GM12878 (cell line): ENCODE results near the gene ADPRS. TPM values are rescaled to one million over a fixed set of nuclear protein-coding genes. Genes with fewer than 3 reads are reported as not detected.

Experiments used
- ATAC-seq: fragments of 200-7000 bp; cut with Tn5 transposase; 3 replicates; pipeline ENCODE4 v1.9.1; 2020; ENCODE audit warnings: mild to moderate bottlenecking, moderate library complexity
- BruUV-seq: library from RNA; stranded (reverse); fragments of 400-500 nt; replicated peaks from 2 replicates; lab custom pipeline; 2021; lab: Mats Ljungman, UMichigan
- CTCF ChIA-PET: fragments of 300-600 bp; sonication (Branson Sonifier 250); formaldehyde crosslinking; extraction: SDS; loops from one replicate; lab custom pipeline; 2021; ENCODE audit warnings: inconsistent platforms; lab: Yijun Ruan, JAX
- POLR2A ChIA-PET: fragments of 350-600 bp; formaldehyde crosslinking; extraction: SDS; loops from one replicate; lab custom pipeline; 2021; ENCODE audit warnings: inconsistent platforms; lab: Charles Lee
- RAD21 ChIA-PET: fragments of 300-600 bp; sonication (Branson Sonifier 250); formaldehyde crosslinking; loops from one replicate; lab custom pipeline; 2023; ENCODE audit warnings: antibody characterized with exemption; ENCODE audit not compliant: unreplicated experiment; lab: Charles Lee
- SMC1A ChIA-PET: fragments of 300-600 bp; sonication (Branson Sonifier 250); formaldehyde crosslinking; loops from one replicate; lab custom pipeline; 2023; ENCODE audit not compliant: unreplicated experiment, uncharacterized antibody; lab: Charles Lee
- DNase-seq: peaks from one replicate; pipeline ENCODE4 v3.0.0-alpha.2; 2011; ENCODE audit warnings: low read depth, low spot score
- FAIRE-seq: peaks from 3 replicates; lab custom pipeline; 2011; peaks lifted over from hg19 to GRCh38; lab: Jason Lieb, UNC
- H2AFZ ChIP-seq: 2 replicates; pipeline ENCODE4 v1.6.0; 2011; ENCODE audit warnings: low read depth, low read length, control low read depth; ENCODE audit not compliant: control insufficient read depth
- H3K27ac ChIP-seq: 2 replicates; pipeline ENCODE4 v1.5.1; 2011; ENCODE audit warnings: control low read depth; ENCODE audit not compliant: control insufficient read depth, insufficient read depth
- H3K27me3 ChIP-seq, 2 experiments: replicated peaks in 1 of 2; 2 replicates each; pipeline versions ENCODE4 v1.6.0 to v1.6.1; 2011; ENCODE audit warnings: low read length in 1 of 2; ENCODE audit not compliant: control insufficient read depth in 2 of 2, insufficient read depth in 2 of 2
- H3K36me3 ChIP-seq, 2 experiments: 2 replicates each; pipeline ENCODE4 v1.5.1; 2011; ENCODE audit warnings: low read length in 1 of 2; ENCODE audit not compliant: control insufficient read depth in 2 of 2, insufficient read depth in 2 of 2
- H3K4me1 ChIP-seq: 2 replicates; pipeline ENCODE4 v1.6.1; 2011; ENCODE audit warnings: mild to moderate bottlenecking, low read length, moderate library complexity, mixed read lengths; ENCODE audit not compliant: control insufficient read depth, insufficient read depth
- H3K4me2 ChIP-seq: 2 replicates; pipeline ENCODE4 v1.6.0; 2011; ENCODE audit warnings: control low read depth; ENCODE audit not compliant: control insufficient read depth, insufficient read depth
- H3K4me3 ChIP-seq: fragments of 200-600 bp; sonication (generic); 2 replicates; pipeline ENCODE4 v1.5.1; 2016
- H3K79me2 ChIP-seq: 2 replicates; pipeline ENCODE4 v1.6.0; 2011; ENCODE audit warnings: low read length; ENCODE audit not compliant: control insufficient read depth, insufficient read depth
- H3K9ac ChIP-seq: 2 replicates; pipeline ENCODE4 v1.8.0; 2011; ENCODE audit warnings: low read length, control low read depth, mixed read lengths; ENCODE audit not compliant: control insufficient read depth, insufficient read depth
- H3K9me3 ChIP-seq: replicated peaks from 3 replicates; pipeline ENCODE4 v1.5.1; 2011; ENCODE audit warnings: mild to moderate bottlenecking, low read length; ENCODE audit not compliant: control insufficient read depth, insufficient read depth
- H4K20me1 ChIP-seq: 2 replicates; pipeline ENCODE4 v1.6.0; 2011; ENCODE audit not compliant: control insufficient read depth, insufficient read depth
- RFX5 ChIP-seq: IDR thresholded peaks from 2 replicates; pipeline ENCODE4 v1.6.1; 2011; ENCODE audit warnings: low read depth, low read length, improper control_type of control experiment
- SMAD1 ChIP-seq: fragments of 450-650 bp; IDR thresholded peaks from 2 replicates; pipeline ENCODE4 v1.6.1; 2018; ENCODE audit warnings: mild to moderate bottlenecking, low read depth; ENCODE audit not compliant: partially characterized antibody
- TARDBP ChIP-seq: IDR thresholded peaks from 2 replicates; pipeline ENCODE4 v1.6.1; 2016; ENCODE audit warnings: borderline replicate concordance
- ZNF207 ChIP-seq: fragments of 450-650 bp; IDR thresholded peaks from 2 replicates; pipeline ENCODE4 v1.6.1; 2014; ENCODE audit warnings: antibody characterized with exemption, mild to moderate bottlenecking, borderline replicate concordance
- WGBS: methylation state at CpG from one replicate; pipeline ENCODE4 v1.1.6; 2016; ENCODE audit warnings: low lambda C conversion rate; ENCODE audit not compliant: insufficient replicate concordance, insufficient coverage; ENCODE audit errors: missing lambda C conversion rate; 5-methylcytosine and 5-hydroxymethylcytosine counted together
- in situ Hi-C: fragments of 300-500 bp; cut with MboI; formaldehyde crosslinking; loops from 9 replicates; pipeline ENCODE4 v1.14.3; 2018; ENCODE audit warnings: mixed read lengths
- intact Hi-C: fragments of 100-400 bp; cut with micrococcal nuclease; formaldehyde crosslinking; loops from one replicate; pipeline ENCODE4 v1.14.2; 2022; ENCODE audit not compliant: unreplicated experiment
- polyA plus RNA-seq, 11 experiments: library from polyadenylated mRNA; depleted of rRNA in 4 of 11; unstranded in 6 of 11; stranded (reverse) in 5 of 11; fragments of >200 nt; fragmentation: Nextera tagmentation in 4 of 11; fragmentation: Illumina TruSeq in 1 of 11; extraction: Ambion mirVana in 4 of 11; extraction: Trizol in 1 of 11; gene quantifications; 1 replicate in 1 of 11; 2 replicates in 10 of 11; pipeline versions ENCODE4 v1.2.1 to v1.2.3, GENCODE V29; 2011 to 2016; ENCODE audit warnings: inconsistent platforms in 2 of 11, missing spikeins in 2 of 11, low read depth in 1 of 11
- total RNA-seq, 4 experiments: library from RNA; depleted of rRNA in 3 of 4; stranded (reverse); fragments of >200 nt in 3 of 4; fragmentation: Illumina TruSeq in 1 of 4; extraction: Trizol in 1 of 4; gene quantifications; 2 replicates each; pipeline versions ENCODE4 v1.2.1 to v1.2.3, GENCODE V29; 2013 to 2021
- TF ChIP-seq, protein P1 (sequence below): fragments of 450-650 bp; IDR thresholded peaks from 2 replicates; pipeline ENCODE4 v1.6.1; 2018; ENCODE audit warnings: mild to moderate bottlenecking, low read depth, moderate library complexity; ENCODE audit not compliant: partially characterized antibody
- TF ChIP-seq, protein P2 (sequence below): fragments of 450-650 bp; IDR thresholded peaks from 2 replicates; pipeline ENCODE4 v1.6.1; 2017; ENCODE audit warnings: mild to moderate bottlenecking, low read depth, inconsistent platforms; ENCODE audit not compliant: poor library complexity, severe bottlenecking
- TF ChIP-seq, protein P3 (sequence below): fragments of 450-650 bp; IDR thresholded peaks from 2 replicates; pipeline ENCODE4 v1.6.1; 2017; ENCODE audit warnings: antibody characterized with exemption, mild to moderate bottlenecking, moderate library complexity
- TF ChIP-seq, protein P4 (sequence below): IDR thresholded peaks from 2 replicates; pipeline ENCODE4 v1.6.1; 2012; ENCODE audit warnings: low read depth, low read length, improper control_type of control experiment
- TF ChIP-seq, protein P5 (sequence below): fragments of 450-650 bp; formaldehyde crosslinking; IDR thresholded peaks from 2 replicates; pipeline ENCODE4 v1.4.0; 2022; ENCODE audit warnings: mild to moderate bottlenecking, moderate library complexity

Gene ADPRS
- total and polyA plus RNA-seq, 10 of the 15 experiments (the other 5 are each of a cell fraction or from before 2014, with no cell fraction given) = 7.6 to 57.6 (median 39.1) TPM

DNA sequence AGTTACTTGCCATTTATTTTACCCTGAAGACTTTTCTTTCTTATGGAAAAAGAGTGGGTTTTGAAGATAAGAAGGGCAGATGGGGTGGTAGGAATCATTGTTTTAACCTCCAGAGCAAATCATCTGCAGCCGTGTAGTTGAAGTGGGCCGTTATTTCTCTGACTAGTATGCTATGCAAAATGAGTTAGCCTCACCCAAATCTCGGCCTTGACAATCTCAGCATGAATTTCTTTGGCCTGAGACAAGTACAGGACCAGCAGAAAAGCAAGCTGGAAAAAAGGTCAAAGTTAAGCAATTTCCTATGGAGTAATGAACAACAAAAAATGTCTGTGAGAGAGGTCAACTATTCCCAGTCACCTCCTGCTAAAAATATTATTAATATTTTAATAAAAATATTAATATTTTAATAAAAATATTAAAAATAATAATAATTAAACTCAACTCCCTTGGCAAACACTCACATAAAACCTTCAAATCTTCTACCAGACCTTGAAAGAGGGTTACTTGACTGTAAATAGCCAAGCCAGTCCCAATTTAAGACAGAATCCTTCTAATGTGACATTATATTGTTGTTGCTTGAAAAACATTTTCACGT lies 11.6 kb upstream of the ADPRS start:
- no TSS peak for BruUV-seq
- H4K20me1 ChIP-seq = no peaks in the 10 kb centered on the region
- H3K27ac ChIP-seq = no peak overlapping the region
- RAD21 ChIA-PET = no interaction called here
- DNase-seq (no peak), ATAC-seq (no peak), FAIRE-seq (no peak)
- H3K36me3 ChIP-seq = no peaks in the 10 kb centered on the region
- intact Hi-C loops (no loop called here), in situ Hi-C loops (no loop called here)
- no peaks in the 10 kb centered on the region for H3K27me3 ChIP-seq
- CTCF ChIA-PET = no interaction called here
- no peak overlapping the region for H3K4me2 ChIP-seq
- H3K4me1 ChIP-seq = no peaks in the 10 kb centered on the region
- SMC1A ChIA-PET = no interaction called here
- 33% methylated on average over 4 of the region's 4 CpGs for WGBS
- POLR2A ChIA-PET = no interaction called here
- no peak overlapping the region for H3K4me3 ChIP-seq
- no peaks in the 10 kb centered on the region for H3K79me2 ChIP-seq
- no peak overlapping the region for H2AFZ ChIP-seq
- no peak overlapping the region for H3K9ac ChIP-seq
- H3K9me3 ChIP-seq = no peaks in the 10 kb centered on the region
- TF ChIP-seq, protein P1, sequence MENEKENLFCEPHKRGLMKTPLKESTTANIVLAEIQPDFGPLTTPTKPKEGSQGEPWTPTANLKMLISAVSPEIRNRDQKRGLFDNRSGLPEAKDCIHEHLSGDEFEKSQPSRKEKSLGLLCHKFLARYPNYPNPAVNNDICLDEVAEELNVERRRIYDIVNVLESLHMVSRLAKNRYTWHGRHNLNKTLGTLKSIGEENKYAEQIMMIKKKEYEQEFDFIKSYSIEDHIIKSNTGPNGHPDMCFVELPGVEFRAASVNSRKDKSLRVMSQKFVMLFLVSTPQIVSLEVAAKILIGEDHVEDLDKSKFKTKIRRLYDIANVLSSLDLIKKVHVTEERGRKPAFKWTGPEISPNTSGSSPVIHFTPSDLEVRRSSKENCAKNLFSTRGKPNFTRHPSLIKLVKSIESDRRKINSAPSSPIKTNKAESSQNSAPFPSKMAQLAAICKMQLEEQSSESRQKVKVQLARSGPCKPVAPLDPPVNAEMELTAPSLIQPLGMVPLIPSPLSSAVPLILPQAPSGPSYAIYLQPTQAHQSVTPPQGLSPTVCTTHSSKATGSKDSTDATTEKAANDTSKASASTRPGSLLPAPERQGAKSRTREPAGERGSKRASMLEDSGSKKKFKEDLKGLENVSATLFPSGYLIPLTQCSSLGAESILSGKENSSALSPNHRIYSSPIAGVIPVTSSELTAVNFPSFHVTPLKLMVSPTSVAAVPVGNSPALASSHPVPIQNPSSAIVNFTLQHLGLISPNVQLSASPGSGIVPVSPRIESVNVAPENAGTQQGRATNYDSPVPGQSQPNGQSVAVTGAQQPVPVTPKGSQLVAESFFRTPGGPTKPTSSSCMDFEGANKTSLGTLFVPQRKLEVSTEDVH = no peak
- TF ChIP-seq ZNF207 (no peak), SMAD1 (no peak), TARDBP (no peak), RFX5 (no peak)
- TF ChIP-seq, protein P2, sequence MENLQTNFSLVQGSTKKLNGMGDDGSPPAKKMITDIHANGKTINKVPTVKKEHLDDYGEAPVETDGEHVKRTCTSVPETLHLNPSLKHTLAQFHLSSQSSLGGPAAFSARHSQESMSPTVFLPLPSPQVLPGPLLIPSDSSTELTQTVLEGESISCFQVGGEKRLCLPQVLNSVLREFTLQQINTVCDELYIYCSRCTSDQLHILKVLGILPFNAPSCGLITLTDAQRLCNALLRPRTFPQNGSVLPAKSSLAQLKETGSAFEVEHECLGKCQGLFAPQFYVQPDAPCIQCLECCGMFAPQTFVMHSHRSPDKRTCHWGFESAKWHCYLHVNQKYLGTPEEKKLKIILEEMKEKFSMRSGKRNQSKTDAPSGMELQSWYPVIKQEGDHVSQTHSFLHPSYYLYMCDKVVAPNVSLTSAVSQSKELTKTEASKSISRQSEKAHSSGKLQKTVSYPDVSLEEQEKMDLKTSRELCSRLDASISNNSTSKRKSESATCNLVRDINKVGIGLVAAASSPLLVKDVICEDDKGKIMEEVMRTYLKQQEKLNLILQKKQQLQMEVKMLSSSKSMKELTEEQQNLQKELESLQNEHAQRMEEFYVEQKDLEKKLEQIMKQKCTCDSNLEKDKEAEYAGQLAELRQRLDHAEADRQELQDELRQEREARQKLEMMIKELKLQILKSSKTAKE = no peak
- TF ChIP-seq, protein P3, sequence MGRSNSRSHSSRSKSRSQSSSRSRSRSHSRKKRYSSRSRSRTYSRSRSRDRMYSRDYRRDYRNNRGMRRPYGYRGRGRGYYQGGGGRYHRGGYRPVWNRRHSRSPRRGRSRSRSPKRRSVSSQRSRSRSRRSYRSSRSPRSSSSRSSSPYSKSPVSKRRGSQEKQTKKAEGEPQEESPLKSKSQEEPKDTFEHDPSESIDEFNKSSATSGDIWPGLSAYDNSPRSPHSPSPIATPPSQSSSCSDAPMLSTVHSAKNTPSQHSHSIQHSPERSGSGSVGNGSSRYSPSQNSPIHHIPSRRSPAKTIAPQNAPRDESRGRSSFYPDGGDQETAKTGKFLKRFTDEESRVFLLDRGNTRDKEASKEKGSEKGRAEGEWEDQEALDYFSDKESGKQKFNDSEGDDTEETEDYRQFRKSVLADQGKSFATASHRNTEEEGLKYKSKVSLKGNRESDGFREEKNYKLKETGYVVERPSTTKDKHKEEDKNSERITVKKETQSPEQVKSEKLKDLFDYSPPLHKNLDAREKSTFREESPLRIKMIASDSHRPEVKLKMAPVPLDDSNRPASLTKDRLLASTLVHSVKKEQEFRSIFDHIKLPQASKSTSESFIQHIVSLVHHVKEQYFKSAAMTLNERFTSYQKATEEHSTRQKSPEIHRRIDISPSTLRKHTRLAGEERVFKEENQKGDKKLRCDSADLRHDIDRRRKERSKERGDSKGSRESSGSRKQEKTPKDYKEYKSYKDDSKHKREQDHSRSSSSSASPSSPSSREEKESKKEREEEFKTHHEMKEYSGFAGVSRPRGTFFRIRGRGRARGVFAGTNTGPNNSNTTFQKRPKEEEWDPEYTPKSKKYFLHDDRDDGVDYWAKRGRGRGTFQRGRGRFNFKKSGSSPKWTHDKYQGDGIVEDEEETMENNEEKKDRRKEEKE = no peak
- TF ChIP-seq, protein P4, sequence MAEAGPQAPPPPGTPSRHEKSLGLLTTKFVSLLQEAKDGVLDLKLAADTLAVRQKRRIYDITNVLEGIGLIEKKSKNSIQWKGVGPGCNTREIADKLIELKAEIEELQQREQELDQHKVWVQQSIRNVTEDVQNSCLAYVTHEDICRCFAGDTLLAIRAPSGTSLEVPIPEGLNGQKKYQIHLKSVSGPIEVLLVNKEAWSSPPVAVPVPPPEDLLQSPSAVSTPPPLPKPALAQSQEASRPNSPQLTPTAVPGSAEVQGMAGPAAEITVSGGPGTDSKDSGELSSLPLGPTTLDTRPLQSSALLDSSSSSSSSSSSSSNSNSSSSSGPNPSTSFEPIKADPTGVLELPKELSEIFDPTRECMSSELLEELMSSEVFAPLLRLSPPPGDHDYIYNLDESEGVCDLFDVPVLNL = no peak
- TF ChIP-seq, protein P5, sequence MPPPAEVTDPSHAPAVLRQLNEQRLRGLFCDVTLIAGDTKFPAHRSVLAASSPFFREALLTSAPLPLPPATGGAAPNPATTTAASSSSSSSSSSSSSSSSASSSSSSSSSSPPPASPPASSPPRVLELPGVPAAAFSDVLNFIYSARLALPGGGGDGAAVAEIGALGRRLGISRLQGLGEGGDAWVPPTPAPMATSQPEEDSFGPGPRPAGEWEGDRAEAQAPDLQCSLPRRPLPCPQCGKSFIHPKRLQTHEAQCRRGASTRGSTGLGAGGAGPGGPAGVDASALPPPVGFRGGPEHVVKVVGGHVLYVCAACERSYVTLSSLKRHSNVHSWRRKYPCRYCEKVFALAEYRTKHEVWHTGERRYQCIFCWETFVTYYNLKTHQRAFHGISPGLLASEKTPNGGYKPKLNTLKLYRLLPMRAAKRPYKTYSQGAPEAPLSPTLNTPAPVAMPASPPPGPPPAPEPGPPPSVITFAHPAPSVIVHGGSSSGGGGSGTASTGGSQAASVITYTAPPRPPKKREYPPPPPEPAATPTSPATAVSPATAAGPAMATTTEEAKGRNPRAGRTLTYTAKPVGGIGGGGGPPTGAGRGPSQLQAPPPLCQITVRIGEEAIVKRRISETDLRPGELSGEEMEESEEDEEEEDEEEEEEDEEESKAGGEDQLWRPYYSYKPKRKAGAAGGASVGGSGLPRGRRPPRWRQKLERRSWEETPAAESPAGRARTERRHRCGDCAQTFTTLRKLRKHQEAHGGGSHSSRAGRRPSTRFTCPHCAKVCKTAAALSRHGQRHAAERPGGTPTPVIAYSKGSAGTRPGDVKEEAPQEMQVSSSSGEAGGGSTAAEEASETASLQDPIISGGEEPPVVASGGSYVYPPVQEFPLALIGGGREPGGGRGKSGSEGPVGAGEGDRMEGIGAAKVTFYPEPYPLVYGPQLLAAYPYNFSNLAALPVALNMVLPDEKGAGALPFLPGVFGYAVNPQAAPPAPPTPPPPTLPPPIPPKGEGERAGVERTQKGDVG (CRISPR knock-in tag) = no peak
